HG02798 (cell line): ENCODE data around the gene ASS1.

ENCODE experiments used
- ATAC-seq: cut with Tn5 transposase; IDR thresholded peaks from one replicate; pipeline ENCODE4 v1.9.1; 2021; ENCODE audit warnings: mild to moderate bottlenecking; ENCODE audit not compliant: unreplicated experiment, poor library complexity

The ASS1 gene

DNA sequence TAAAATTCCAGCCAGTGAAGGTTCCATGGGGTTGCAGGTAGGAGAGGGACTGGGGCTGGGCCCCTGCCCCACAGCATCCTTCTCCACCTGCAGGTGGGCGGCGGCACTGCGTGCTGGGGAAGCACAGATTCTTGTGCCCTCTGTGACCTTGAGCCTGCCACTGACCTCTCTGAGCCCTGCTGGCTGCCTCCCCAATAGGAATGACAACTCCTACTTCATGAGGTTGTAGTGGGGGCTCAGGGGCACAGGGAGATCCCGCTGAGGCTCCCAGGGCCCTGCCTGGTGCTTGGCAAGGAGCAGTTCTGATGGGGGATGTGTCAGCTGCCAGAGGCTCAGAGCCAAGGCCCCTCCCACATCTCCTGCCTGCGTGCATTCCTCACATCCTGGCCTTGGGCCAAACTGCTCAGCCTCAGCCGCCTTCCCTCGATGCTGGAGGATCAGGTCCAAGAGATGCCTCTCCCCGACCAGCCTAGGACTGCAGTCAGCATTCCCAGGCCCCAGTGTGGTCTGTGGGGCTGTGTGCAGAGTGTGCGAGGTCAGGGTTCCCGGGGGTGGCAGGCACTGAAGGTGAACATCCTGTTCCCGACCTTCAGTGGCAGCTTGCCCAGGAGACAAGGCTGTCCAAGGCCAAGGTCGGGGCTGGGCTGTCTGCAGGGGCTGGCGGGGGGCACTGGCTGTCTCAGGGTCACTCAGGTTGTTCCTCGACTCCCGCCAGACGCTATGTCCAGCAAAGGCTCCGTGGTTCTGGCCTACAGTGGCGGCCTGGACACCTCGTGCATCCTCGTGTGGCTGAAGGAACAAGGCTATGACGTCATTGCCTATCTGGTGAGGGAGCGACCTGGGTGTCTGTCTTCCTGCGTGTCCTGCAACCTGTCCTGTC is 7.0 kb downstream of the ASS1 start:
- no peak for ATAC-seq

DNA sequence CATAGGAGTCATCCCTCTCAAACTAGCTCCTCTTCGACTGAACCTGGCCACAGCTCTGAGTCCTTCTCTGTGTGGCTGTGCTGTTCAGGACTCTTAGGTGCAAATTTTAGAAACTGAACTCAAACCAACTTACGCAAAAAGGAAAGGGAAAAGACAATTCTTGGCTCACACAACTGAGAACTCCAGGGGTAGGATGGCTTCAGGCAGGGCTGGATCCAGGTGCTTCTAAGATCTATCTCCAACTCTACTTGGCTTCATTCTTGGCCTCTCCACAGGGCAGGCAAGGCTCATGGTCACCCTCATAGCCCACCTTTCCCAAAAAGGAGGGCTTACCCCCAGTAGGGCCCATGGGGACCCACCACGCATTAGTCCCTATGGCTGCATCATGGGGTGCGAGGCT is 8.1 kb downstream of the ASS1 start:
- no peak for ATAC-seq

GRCh38 chr9:130453487-130453886 is 8.7 kb downstream of the ASS1 start:
- ATAC-seq = no peak

DNA sequence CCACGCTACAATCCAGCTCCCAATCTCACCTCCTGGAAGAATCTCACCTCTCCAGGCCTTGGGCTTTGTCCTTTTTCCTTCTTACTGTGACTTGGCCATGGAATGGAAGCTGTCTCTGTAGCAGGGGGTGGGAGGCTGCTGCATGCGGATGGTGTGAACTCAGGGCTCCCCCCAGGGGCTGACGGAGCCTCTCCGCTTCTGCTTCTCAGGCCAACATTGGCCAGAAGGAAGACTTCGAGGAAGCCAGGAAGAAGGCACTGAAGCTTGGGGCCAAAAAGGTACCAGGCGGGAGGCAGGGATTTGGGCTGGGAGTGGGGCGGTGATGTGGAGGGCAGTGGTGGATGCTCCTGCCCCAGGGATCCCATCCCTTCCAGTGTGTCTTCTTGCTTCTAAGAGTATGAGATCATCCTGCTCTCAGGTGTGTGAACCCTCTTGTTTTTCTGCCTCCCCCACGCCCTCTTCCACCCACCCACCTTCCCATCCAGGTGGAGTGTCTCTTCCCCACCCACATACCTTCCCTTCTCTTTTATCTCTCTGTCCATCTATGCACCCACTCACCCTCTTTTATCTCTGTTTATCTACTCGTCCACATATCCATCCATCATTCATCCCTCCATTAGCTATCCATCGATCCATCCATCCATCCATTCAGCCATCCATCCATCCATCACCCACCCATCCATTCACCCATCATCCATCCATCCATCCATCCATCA is 9.5 kb downstream of the ASS1 start:
- no peak for ATAC-seq

- no peak for ATAC-seq
Observed at GRCh38 chr9:130454812-130455325, 10.1 kb downstream of the ASS1 start.

- no peak for ATAC-seq
Observed at GRCh38 chr9:130458027-130458803, 13.5 kb downstream of the ASS1 start.

- ATAC-seq = no peak
Observed at GRCh38 chr9:130458804-130459067, 14.0 kb downstream of the ASS1 start.

GRCh38 chr9:130459151-130459550 is 14.4 kb downstream of the ASS1 start:
- ATAC-seq = no peak

GRCh38 chr9:130459941-130460669 is 15.3 kb downstream of the ASS1 start:
- ATAC-seq = no peak

GRCh38 chr9:130461218-130461630 is 16.5 kb downstream of the ASS1 start:
- ATAC-seq = no peak

GRCh38 chr9:130461731-130462130 is 17.0 kb downstream of the ASS1 start:
- ATAC-seq = no peak

GRCh38 chr9:130462685-130463540 is 18.2 kb downstream of the ASS1 start:
- no peak for ATAC-seq

DNA sequence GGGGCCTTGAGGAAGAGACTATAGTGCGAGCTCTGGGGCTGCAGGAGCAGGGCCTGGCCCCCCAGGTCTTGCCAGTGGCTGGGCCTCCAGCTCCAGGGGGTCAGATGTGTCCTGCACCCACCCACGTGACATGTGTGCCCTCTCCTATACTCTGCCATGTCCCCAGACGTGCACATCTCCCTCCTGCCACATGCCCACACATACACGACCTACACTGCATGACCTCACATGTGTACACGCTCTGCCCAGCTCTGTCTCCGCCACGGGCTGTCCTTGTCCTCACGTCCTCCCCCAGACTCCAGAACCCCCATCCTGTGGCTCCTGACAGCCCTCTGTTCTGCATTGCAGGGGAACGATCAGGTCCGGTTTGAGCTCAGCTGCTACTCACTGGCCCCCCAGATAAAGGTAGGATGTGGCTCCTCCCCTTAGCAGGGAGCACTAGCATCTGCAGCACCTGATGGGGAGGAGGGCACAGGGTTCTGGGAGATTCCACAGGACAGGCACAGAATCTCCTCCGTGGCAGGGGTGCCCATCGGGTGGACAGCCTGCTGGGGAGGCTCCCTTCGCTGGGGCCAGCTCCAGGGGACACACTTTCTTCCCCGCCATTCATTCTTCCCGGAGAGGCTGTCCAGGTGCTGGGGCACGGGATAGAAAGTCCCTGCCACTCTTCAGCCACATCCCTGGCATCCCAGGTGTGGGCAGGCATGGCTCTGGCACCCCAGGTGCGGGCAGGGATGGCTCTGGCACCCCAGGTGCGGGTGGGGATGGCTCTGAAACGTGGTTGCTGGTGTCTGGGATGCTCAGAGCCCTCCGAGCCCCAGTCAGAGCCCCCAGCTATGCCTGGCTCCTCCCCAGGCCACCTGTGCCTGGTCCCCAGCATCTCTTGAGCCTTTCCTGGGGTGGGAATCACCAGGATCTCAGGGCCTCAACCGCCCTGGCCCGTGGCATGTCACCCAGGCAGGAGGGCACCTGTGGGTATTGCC is 19.3 kb downstream of the ASS1 start:
- ATAC-seq = no peak

DNA sequence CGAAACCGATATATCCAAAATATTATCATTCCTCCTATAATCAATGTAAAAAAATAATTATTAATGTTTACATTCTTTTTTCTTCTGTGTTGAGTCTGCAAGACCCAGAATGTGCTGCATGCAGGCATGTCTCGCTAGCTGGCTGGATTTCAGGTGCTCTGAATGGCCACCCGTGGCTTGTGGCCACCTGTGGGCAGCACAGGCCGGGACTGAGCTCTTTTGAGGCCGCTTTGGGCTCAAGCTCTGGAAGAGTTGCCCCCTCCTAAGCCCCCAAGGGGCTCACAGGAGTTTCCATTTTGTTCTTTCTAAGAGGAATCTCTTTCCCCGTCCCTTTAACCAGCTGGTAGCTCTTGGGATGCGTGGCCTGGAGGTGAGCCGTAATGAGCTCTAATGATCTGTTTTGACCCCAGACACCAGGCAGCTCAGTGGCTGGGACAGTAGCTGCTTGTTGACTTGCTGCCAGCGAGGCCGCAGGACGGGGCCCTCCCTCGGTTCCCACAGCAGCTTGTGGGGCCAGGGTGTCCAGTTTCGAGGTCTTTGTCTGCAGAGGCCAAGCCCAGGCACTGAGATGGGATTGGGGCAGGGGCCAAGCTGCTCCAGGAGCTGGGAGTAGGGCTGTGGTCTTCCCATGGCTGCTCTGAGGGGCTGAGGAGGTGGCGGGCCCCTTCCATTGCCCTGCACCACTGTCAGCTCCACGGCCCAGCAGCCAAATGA is 20.8 kb downstream of the ASS1 start:
- no peak for ATAC-seq

DNA sequence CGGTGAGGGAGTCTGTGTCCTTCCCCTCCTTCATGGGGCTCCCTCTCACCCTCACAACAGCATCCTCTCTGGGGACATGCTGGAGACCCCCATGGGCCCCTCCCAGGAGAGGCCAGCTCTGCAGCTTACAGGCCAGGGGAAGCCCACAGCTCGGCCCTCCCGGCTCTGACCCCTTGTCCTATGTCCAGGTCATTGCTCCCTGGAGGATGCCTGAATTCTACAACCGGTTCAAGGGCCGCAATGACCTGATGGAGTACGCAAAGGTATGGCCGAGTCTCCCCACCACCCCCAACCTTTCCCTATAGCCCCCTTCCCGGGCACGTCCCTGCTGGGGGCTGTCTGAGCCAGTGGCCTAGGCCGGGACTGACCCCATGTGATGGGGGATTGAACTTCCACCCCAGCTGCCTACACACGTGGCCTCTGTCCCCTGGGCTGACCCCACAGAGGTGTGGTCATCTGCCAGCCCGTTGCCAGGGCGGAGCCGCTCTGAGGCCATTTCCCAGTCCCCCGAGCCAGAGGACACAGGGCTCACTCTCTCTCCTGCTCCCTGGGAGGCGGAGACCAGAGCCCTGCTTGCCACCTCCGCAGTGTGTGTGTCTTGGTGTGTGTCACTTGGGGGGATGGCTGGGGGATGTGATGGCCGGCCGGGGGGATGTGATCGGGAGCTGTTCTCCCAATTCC is 21.9 kb downstream of the ASS1 start:
- no peak for ATAC-seq

DNA sequence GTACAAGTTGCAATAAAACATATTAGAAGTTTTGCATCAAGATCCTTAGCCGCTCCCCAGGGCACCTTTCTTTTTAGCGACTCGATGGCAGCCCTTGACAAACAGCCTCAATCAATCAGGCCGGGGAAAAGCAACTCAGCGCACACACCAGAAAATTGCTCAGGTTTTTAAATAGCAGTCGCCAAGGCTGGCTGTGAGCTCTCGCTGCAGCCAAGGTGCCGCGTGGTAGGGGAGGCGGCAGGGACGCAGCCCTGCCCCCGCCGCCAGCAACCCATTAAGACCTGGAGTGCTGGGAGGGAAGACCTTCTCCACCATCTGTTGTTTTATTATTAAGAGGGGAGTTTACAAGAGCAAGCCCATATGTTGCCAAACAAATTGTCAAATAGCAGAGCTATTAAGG is 22.6 kb downstream of the ASS1 start:
- ATAC-seq = no peak

DNA sequence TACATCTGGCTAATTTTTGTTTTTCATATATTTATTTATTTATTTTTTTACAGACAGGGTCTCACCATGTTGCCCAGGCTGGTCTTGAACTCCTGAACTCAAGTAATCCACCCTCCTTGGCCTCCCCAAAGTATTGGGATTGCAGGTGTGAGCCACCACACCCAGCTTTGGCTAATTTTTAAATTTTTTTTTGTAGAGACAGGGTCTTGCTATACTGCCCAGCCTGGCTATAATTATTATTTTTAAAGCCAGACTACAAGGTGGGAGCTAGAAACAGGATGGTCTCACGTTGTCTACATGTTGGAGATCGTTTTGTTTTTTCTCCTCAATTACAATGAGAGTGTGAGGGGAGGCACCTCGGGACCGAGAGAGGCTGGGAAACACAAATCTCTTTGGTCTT is 23.8 kb downstream of the ASS1 start:
- ATAC-seq = no peak
